PC-9 (cell line): ENCODE measurements around the gene VRTN. TPM values are rescaled to one million over a fixed set of nuclear protein-coding genes. Genes with fewer than 3 reads are reported as not detected.

Experiments
- BruUV-seq: library from RNA; stranded (reverse); fragments of 400-500 nt; replicated peaks from 2 replicates; lab custom pipeline; 2021; lab: Mats Ljungman, UMichigan
- CTCF ChIA-PET: fragments of 300-600 bp; sonication (Branson Sonifier 250); formaldehyde crosslinking; loops from one replicate; lab custom pipeline; 2022; ENCODE audit warnings: antibody characterized with exemption; lab: Charles Lee
- POLR2A ChIA-PET: fragments of 300-600 bp; sonication (Branson Sonifier 250); formaldehyde crosslinking; loops from one replicate; lab custom pipeline; 2022; ENCODE audit warnings: antibody characterized with exemption; ENCODE audit not compliant: unreplicated experiment; lab: Charles Lee
- DNase-seq, 2 experiments: peaks; one replicate each; pipeline versions ENCODE4 v3.0.0 to v3.0.0-alpha.2; 2015 to 2022; ENCODE audit warnings: mixed read lengths in 1 of 2
- H2AFZ ChIP-seq: fragments of 200-600 bp; sonication (generic); 2 replicates; pipeline ENCODE4 v1.8.1; 2017; ENCODE audit warnings: antibody characterized with exemption
- H3F3A ChIP-seq: fragments of 200-600 bp; sonication (generic); 2 replicates; pipeline ENCODE4 v1.8.1; 2017; ENCODE audit warnings: antibody characterized with exemption, mild to moderate bottlenecking, low read depth; ENCODE audit not compliant: insufficient read depth
- H3K27ac ChIP-seq: fragments of 200-600 bp; sonication (generic); 2 replicates; pipeline ENCODE4 v1.6.1; 2016; ENCODE audit warnings: mixed run types
- H3K27me3 ChIP-seq: fragments of 200-600 bp; sonication (generic); 2 replicates; pipeline ENCODE4 v1.6.1; 2016; ENCODE audit warnings: low read depth, mixed run types; ENCODE audit not compliant: insufficient read depth
- H3K36me3 ChIP-seq: fragments of 200-600 bp; sonication (generic); 2 replicates; pipeline ENCODE4 v1.6.1; 2016; ENCODE audit warnings: low read depth, mixed run types
- H3K4me1 ChIP-seq: fragments of 200-600 bp; sonication (generic); replicated peaks from 2 replicates; pipeline ENCODE4 v1.6.1; 2016; ENCODE audit warnings: mixed run types; ENCODE audit not compliant: insufficient read depth
- H3K4me2 ChIP-seq: fragments of 200-600 bp; sonication (generic); 2 replicates; pipeline ENCODE4 v1.6.1; 2017; ENCODE audit warnings: mixed run types
- H3K4me3 ChIP-seq: fragments of 200-600 bp; sonication (generic); 2 replicates; pipeline ENCODE4 v1.6.1; 2016; ENCODE audit warnings: mixed run types
- H3K79me2 ChIP-seq: fragments of 200-600 bp; sonication (generic); 2 replicates; pipeline ENCODE4 v1.6.1; 2017; ENCODE audit warnings: low read depth, mixed run types
- H3K9me2 ChIP-seq: fragments of 200-600 bp; sonication (generic); 2 replicates; pipeline ENCODE4 v1.8.1; 2017; ENCODE audit warnings: mild to moderate bottlenecking; ENCODE audit not compliant: insufficient read depth
- H3K9me3 ChIP-seq: fragments of 200-600 bp; sonication (generic); 2 replicates; pipeline ENCODE4 v1.8.1; 2016; ENCODE audit warnings: low read depth; ENCODE audit not compliant: insufficient read depth
- H4K20me1 ChIP-seq: fragments of 200-600 bp; sonication (generic); 2 replicates; pipeline ENCODE4 v1.8.1; 2017; ENCODE audit not compliant: insufficient read depth
- CTCF ChIP-seq: fragments of 200-600 bp; sonication (generic); conservative IDR thresholded peaks from 2 replicates; pipeline ENCODE4 v1.6.1; 2017; ENCODE audit warnings: mixed run types, antibody characterized with exemption, mild to moderate bottlenecking, moderate library complexity
- EZH2 ChIP-seq: fragments of 200-600 bp; sonication (generic); IDR thresholded peaks from 2 replicates; pipeline ENCODE4 v1.8.0; 2017; ENCODE audit warnings: antibody characterized with exemption, low read depth
- intact Hi-C: fragments of 100-400 bp; cut with micrococcal nuclease; formaldehyde crosslinking; loops from one replicate; pipeline ENCODE4 v1.10.0; 2022; ENCODE audit not compliant: unreplicated experiment
- total RNA-seq: library from RNA; stranded (reverse); gene quantifications from 2 replicates; pipeline ENCODE4 v1.2.3, GENCODE V29; 2021

The VRTN gene
- total RNA-seq, 1 experiment from 2014 or later: not detected

GRCh38 chr14:74313601-74314000, 34.7 kb upstream of the VRTN start:
- peak; percentile 56 to 58 for DNase-seq
- H3K4me3 ChIP-seq: no peak overlapping the region
- intact Hi-C loops: no loop called here
- no peaks in the 10 kb centered on the region for H3K79me2 ChIP-seq
- 0 out of 2 replicates have a peak, but pooled peaks cover 5% of the 10 kb centered on the region for H3K4me1 ChIP-seq
- no peaks in the 10 kb centered on the region for H3K9me3 ChIP-seq
- no TSS peak for BruUV-seq
- H3K27ac ChIP-seq: no peak overlapping the region
- no peak overlapping the region for H3K4me2 ChIP-seq
- H3F3A ChIP-seq: no peaks in the 10 kb centered on the region
- no peaks in the 10 kb centered on the region for H4K20me1 ChIP-seq
- CTCF ChIA-PET: interaction anchor here (0.6 to 0.9 kb wide), 3 partner anchors 67 to 678 kb away, joined by 6 to 11 read pairs (median 10); no protein-coding TSS in a partner anchor
- H2AFZ ChIP-seq: no peak overlapping the region; the same call in 1 of the 2 replicates
- POLR2A ChIA-PET: interaction anchor here (0.6 to 0.7 kb wide), 5 partner anchors 18 to 1677 kb away, joined by 3 to 16 read pairs (median 3); no protein-coding TSS in a partner anchor
- TF ChIP-seq EZH2: no peak
- no peak for TF ChIP-seq CTCF
- no peaks in the 10 kb centered on the region for H3K27me3 ChIP-seq
- no peaks in the 10 kb centered on the region for H3K9me2 ChIP-seq
- H3K36me3 ChIP-seq: no peaks in the 10 kb centered on the region

DNA sequence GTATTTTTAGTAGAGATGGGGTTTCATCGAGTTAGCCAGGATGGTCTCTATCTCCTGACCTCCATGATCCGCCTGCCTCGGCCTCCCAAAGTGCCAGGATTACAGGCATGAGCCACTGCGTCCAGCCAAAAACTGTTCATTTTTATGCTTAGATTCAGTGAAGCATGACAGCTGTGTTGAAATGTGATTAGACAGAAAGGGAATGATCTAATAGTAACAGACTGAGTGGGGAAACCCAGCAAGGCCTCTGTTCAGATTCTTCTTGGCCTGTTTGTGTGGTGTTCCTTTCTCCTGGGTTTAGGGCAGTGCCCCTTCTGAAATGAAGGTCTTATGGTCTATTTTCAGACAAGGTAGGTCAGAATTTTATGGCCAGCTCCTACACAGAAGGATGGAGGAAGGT, 33.7 kb upstream of the VRTN start:
- Histone ChIP-seq H3K36me3 (no peaks in the 10 kb centered on the region), H3K79me2 (no peaks in the 10 kb centered on the region), H3K27me3 (no peaks in the 10 kb centered on the region), H3F3A (no peaks in the 10 kb centered on the region), H3K9me2 (no peaks in the 10 kb centered on the region), H3K27ac (no peak overlapping the region), H3K4me1 (0 out of 2 replicates have a peak, but pooled peaks cover 5% of the 10 kb centered on the region), H2AFZ (no peak overlapping the region), H3K4me3 (no peak overlapping the region), H4K20me1 (no peaks in the 10 kb centered on the region), H3K4me2 (no peak overlapping the region), H3K9me3 (no peaks in the 10 kb centered on the region)
- TF ChIP-seq EZH2: no peak
- TF ChIP-seq CTCF: no peak
- ChIA-PET CTCF (no interaction called here), POLR2A (no interaction called here)
- no peak for DNase-seq
- intact Hi-C loops: no loop called here
- BruUV-seq: no TSS peak

- H3K4me1 ChIP-seq: no peaks in the 10 kb centered on the region
- TF ChIP-seq CTCF (peak; percentile 95), EZH2 (no peak)
- intact Hi-C loops: loop anchor here (1.0 to 10.0 kb wide), 4 partner anchors 154 to 582 kb away; no protein-coding TSS in a partner anchor
- ChIA-PET POLR2A (interaction anchor here (0.6 to 0.7 kb wide), 2 partner anchors 18 to 23 kb away, joined by 4 to 7 read pairs; partner anchors contain the start of gene VRTN), CTCF (interaction anchor here (0.6 to 0.7 kb wide), 2 partner anchors 137 to 171 kb away, joined by 3 to 7 read pairs; no protein-coding TSS in a partner anchor)
- no peak overlapping the region for H3K4me2 ChIP-seq
- peak in 1 of 2 experiments; percentile 39 for DNase-seq
- H3K9me3 ChIP-seq: no peaks in the 10 kb centered on the region
- BruUV-seq: no TSS peak
- H3K36me3 ChIP-seq: no peaks in the 10 kb centered on the region
- H3K79me2 ChIP-seq: no peaks in the 10 kb centered on the region
- no peak overlapping the region for H2AFZ ChIP-seq
- no peaks in the 10 kb centered on the region for H3K27me3 ChIP-seq
- H3K27ac ChIP-seq: no peak overlapping the region
- H4K20me1 ChIP-seq: no peaks in the 10 kb centered on the region
- no peak overlapping the region for H3K4me3 ChIP-seq
- no peaks in the 10 kb centered on the region for H3F3A ChIP-seq
- no peaks in the 10 kb centered on the region for H3K9me2 ChIP-seq
Measured at GRCh38 chr14:74324931-74325361, 23.3 kb upstream of the VRTN start.
